IMR-90 (cell line): ENCODE data around the gene UMODL1.

Source experiments
- CHD1 ChIP-seq: IDR thresholded peaks from 2 replicates; pipeline ENCODE4 v1.6.1; 2012; ENCODE audit warnings: low read depth, low read length, improper control_type of control experiment
- MXI1 ChIP-seq: IDR thresholded peaks from 2 replicates; pipeline ENCODE4 v1.6.1; 2012; ENCODE audit warnings: low read depth, mild to moderate bottlenecking, low read length, moderate library complexity, borderline replicate concordance
- POLR2A ChIP-seq: IDR thresholded peaks from 2 replicates; pipeline ENCODE4 v1.6.1; 2012; ENCODE audit warnings: mild to moderate bottlenecking, low read depth, low read length
- RAD21 ChIP-seq: IDR thresholded peaks from 2 replicates; pipeline ENCODE4 v1.6.1; 2012; ENCODE audit warnings: low read length, improper control_type of control experiment
- TF ChIP-seq, protein P1 (sequence below): conservative IDR thresholded peaks from 2 replicates; pipeline ENCODE4 v1.5.1; 2012; ENCODE audit warnings: mild to moderate bottlenecking, low read depth, low read length, improper control_type of control experiment

DNA sequence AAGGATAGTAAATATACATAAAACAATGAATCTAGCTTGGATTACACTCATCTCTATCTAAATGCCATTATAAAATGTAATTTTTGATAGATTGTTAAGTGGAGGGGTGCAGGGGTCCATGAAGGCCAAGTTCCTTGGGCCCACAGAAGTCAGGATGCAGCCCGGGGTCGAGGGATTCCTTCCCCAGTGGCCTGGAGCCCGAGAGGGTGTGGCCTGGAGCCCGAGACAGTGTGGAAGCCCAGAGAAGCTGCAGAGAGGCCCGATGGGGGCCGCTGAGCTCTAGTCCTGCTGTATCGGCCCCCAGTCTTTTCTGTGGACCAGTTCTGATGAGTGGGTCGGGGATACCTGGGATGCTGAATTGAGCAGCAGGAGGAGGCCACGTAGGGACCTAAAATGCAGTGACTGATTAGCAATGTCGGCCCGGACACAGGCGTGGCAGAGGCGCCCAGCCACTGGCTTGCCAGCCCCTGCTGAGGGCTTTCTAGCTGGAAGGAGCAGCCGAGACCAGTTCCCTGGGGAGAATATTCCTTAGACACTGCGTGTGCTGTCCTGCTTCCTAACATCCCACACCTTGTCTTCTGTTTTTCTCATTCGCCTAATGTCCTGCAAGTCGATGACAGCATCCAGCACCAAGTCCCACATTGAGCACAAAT lies 38.9 kb downstream of the UMODL1 start:
- TF ChIP-seq MXI1 (no peak), POLR2A (no peak), RAD21 (no peak), CHD1 (no peak)
- TF ChIP-seq, protein P1, sequence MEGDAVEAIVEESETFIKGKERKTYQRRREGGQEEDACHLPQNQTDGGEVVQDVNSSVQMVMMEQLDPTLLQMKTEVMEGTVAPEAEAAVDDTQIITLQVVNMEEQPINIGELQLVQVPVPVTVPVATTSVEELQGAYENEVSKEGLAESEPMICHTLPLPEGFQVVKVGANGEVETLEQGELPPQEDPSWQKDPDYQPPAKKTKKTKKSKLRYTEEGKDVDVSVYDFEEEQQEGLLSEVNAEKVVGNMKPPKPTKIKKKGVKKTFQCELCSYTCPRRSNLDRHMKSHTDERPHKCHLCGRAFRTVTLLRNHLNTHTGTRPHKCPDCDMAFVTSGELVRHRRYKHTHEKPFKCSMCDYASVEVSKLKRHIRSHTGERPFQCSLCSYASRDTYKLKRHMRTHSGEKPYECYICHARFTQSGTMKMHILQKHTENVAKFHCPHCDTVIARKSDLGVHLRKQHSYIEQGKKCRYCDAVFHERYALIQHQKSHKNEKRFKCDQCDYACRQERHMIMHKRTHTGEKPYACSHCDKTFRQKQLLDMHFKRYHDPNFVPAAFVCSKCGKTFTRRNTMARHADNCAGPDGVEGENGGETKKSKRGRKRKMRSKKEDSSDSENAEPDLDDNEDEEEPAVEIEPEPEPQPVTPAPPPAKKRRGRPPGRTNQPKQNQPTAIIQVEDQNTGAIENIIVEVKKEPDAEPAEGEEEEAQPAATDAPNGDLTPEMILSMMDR = no peak
